ENCODE measurements around the gene FAM187B.

FAM187B gene

DNA sequence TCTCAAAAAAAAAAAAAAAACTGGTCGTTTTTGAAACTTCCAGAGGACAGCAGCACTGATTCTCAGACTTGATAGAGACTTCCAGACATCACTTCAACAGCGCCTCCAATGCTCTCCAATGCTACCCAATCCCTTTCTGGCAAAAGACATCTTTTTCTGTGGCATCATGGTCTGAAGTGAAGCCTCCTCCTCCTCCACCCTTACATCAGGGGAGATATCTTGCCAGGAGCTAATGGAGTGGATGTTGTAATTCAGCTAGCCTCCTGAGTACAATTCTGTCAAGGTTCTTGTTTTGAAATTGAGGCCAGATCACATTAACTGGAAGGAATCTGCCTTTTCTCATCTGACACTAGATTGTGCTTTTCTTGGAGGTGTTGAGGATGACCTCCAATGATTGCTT is 49.8 kb downstream of the FAM187B start:
- no peak overlapping the region for H3K4me3 ChIP-seq (ENCODE audit: low read depth, low read length, poor library complexity, severe bottlenecking)
- no peak overlapping the region for H3K27ac ChIP-seq (ENCODE audit: low read depth, low read length, poor library complexity, severe bottlenecking)
- H4K20me1 ChIP-seq (ENCODE audit: insufficient read depth, low read length), result no peaks in the 10 kb centered on the region
- no peaks in the 10 kb centered on the region for H3K79me2 ChIP-seq (ENCODE audit: insufficient read depth, low read length)
- no peak overlapping the region for H3K9ac ChIP-seq (ENCODE audit: low read length)
- no peak overlapping the region for H3K4me2 ChIP-seq (ENCODE audit: low read length)
- no peaks in the 10 kb centered on the region for H3K27me3 ChIP-seq (ENCODE audit: insufficient read depth, low read length)
- H3K36me3 ChIP-seq (ENCODE audit: insufficient read depth, low read length), result no peaks in the 10 kb centered on the region
- TF ChIP-seq, protein P1, sequence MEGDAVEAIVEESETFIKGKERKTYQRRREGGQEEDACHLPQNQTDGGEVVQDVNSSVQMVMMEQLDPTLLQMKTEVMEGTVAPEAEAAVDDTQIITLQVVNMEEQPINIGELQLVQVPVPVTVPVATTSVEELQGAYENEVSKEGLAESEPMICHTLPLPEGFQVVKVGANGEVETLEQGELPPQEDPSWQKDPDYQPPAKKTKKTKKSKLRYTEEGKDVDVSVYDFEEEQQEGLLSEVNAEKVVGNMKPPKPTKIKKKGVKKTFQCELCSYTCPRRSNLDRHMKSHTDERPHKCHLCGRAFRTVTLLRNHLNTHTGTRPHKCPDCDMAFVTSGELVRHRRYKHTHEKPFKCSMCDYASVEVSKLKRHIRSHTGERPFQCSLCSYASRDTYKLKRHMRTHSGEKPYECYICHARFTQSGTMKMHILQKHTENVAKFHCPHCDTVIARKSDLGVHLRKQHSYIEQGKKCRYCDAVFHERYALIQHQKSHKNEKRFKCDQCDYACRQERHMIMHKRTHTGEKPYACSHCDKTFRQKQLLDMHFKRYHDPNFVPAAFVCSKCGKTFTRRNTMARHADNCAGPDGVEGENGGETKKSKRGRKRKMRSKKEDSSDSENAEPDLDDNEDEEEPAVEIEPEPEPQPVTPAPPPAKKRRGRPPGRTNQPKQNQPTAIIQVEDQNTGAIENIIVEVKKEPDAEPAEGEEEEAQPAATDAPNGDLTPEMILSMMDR (IDR thresholded peaks at IDR 0.05; ENCODE audit: low read length), result no peak
- no peaks in the 10 kb centered on the region for H3K4me1 ChIP-seq (ENCODE audit: insufficient read depth, low read length, severe bottlenecking)
- no peaks in the 10 kb centered on the region for H3K9me2 ChIP-seq (ENCODE audit: low read depth, low read length)
- H2AFZ ChIP-seq (ENCODE audit: low read length), result no peak overlapping the region
- no peaks in the 10 kb centered on the region for H3F3A ChIP-seq (ENCODE audit: insufficient read depth, low read length)
- H3K9me3 ChIP-seq (ENCODE audit: low read length), result peaks cover 7% of the 10 kb centered on the region; the same call in 1 of the 2 replicates

DNA sequence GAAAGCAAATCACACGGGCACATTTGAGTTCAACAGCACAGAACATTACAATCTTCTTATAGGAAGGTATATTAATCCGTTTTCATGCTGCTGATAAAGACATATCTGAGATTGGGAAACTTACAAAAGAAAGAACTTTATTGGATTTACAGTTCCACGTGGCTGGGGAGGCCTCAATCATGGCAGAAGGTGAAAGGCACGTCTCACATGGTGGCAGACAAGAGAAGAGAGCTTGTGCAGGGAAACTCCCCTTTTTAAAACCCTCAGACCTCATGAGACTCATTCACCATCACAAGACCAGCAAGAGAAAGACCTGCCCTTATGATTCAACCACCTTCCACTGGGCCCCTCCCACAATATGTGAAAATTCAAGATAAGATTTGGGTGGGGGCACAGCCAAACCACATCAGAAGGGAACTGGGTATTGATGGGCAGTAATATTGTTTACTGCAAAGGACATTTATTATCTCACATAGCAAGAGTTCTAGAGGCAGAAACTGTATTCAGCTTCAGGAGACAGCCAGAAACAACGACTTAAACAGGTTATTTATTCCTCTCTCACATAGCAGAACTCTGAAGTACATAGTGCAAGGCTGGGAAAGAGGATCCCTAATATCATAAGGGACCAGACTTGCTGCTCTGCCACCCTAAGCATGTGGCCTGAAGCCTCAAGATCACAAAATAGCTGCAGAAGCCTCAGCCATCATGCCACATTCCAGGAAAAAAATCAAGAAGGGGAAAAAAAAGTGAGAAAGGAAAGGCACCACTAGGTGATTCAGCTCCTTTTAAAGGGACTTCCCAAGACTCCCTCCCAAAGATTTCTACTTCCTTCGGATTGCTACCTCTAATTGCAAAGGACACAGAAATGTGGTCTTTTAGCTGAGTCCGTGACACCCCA is 50.9 kb downstream of the FAM187B start:
- no peaks in the 10 kb centered on the region for H3K27me3 ChIP-seq (ENCODE audit: insufficient read depth, low read length)
- no peak overlapping the region for H3K27ac ChIP-seq (ENCODE audit: low read depth, low read length, poor library complexity, severe bottlenecking)
- no peaks in the 10 kb centered on the region for H3F3A ChIP-seq (ENCODE audit: insufficient read depth, low read length)
- H3K36me3 ChIP-seq (ENCODE audit: insufficient read depth, low read length), result peaks cover 3% of the 10 kb centered on the region
- H3K4me3 ChIP-seq (ENCODE audit: low read depth, low read length, poor library complexity, severe bottlenecking), result no peak overlapping the region
- H2AFZ ChIP-seq (ENCODE audit: low read length), result no peak overlapping the region
- no peaks in the 10 kb centered on the region for H3K4me1 ChIP-seq (ENCODE audit: insufficient read depth, low read length, severe bottlenecking)
- H3K4me2 ChIP-seq (ENCODE audit: low read length), result no peak overlapping the region
- TF ChIP-seq EZH2 (IDR thresholded peaks at IDR 0.05; ENCODE audit: borderline replicate concordance, low read length), result no peak
- TF ChIP-seq, protein P1 (IDR thresholded peaks at IDR 0.05; ENCODE audit: low read length), result no peak
- H3K9ac ChIP-seq (ENCODE audit: low read length), result no peak overlapping the region
- peaks cover 7% of the 10 kb centered on the region; the same call in 1 of the 2 replicates for H3K9me3 ChIP-seq (ENCODE audit: low read length)
- no peaks in the 10 kb centered on the region for H3K9me2 ChIP-seq (ENCODE audit: low read depth, low read length)
- no peaks in the 10 kb centered on the region for H3K79me2 ChIP-seq (ENCODE audit: insufficient read depth, low read length)
- H4K20me1 ChIP-seq (ENCODE audit: insufficient read depth, low read length), result no peaks in the 10 kb centered on the region

DNA sequence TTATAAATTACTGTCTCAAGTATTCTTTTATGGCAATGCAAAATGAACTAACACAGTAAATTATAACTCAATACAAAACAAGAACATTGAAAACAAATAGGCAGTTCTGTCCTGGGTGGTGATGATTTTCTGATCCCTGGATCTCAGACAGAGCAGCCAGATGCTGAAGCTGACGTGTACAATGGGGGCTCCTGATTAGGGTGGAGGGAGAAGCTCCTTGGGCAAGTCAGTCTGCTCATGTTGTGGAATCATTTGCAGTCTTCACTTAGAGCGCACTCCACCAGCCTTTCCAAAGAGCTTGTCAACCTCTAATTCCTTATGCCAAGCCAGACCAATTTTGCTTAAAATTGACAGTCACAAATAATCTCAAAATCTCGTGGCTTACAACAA is 52.4 kb downstream of the FAM187B start:
- Histone ChIP-seq H2AFZ (ENCODE audit: low read length) (no peak overlapping the region), H3K4me3 (ENCODE audit: low read depth, low read length, poor library complexity, severe bottlenecking) (no peak overlapping the region), H3K9ac (ENCODE audit: low read length) (no peak overlapping the region), H3K4me1 (ENCODE audit: insufficient read depth, low read length, severe bottlenecking) (peaks cover 5% of the 10 kb centered on the region), H3F3A (ENCODE audit: insufficient read depth, low read length) (no peaks in the 10 kb centered on the region), H3K9me3 (ENCODE audit: low read length) (peaks cover 7% of the 10 kb centered on the region; the same call in 1 of the 2 replicates), H3K9me2 (ENCODE audit: low read depth, low read length) (no peaks in the 10 kb centered on the region), H3K36me3 (ENCODE audit: insufficient read depth, low read length) (peaks cover 18% of the 10 kb centered on the region), H4K20me1 (ENCODE audit: insufficient read depth, low read length) (no peaks in the 10 kb centered on the region), H3K27ac (ENCODE audit: low read depth, low read length, poor library complexity, severe bottlenecking) (no peak overlapping the region), H3K27me3 (ENCODE audit: insufficient read depth, low read length) (no peaks in the 10 kb centered on the region), H3K79me2 (ENCODE audit: insufficient read depth, low read length) (no peaks in the 10 kb centered on the region), H3K4me2 (ENCODE audit: low read length) (no peak overlapping the region)
- TF ChIP-seq, protein P1 (IDR thresholded peaks at IDR 0.05; ENCODE audit: low read length), result no peak
- TF ChIP-seq EZH2 (IDR thresholded peaks at IDR 0.05; ENCODE audit: borderline replicate concordance, low read length), result no peak
